ENCODE measurements around the gene FAM32A. TPM values are rescaled to one million over a fixed set of nuclear protein-coding genes. Genes with fewer than 3 reads are reported as not detected.

The FAM32A gene
- polyA plus RNA-seq, 4 donors: 82.3 to 205 (median 151) TPM

DNA sequence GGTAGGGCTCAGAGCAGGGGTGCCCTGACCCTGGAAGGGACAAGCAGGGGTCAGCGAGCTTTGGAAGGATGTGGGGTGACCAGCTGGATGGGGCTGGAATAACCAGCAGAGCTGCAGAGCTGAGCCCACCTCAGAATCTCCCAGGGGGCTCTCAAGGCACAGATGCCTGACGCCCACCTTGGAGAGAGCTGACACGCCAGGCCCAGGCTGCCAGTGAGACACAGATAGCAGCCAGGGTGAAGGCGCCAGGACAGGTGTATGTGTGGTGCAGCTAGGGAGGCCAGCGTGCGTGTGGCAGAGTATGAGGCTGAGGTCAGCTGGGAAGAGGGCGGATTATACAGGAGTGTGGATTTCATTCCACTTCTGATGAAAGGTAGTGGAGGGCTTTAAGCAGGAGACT lies 21.4 kb downstream of the FAM32A start:
- Histone ChIP-seq H3K27me3 (ENCODE audit: control insufficient read depth in 3 of 3, insufficient read depth in 3 of 3, low read length in 3 of 3) (no peaks in the 10 kb centered on the region), H3K36me3 (ENCODE audit: control insufficient read depth in 3 of 3, insufficient read depth in 2 of 3, low read depth in 1 of 3, low read length in 3 of 3) (peaks cover 15 to 80% (median 44%) of the 10 kb centered on the region in 3 donors), H3K27ac (ENCODE audit: low read depth in 1 of 3, low read length in 2 of 3) (no peak overlapping the region), H3K4me1 (ENCODE audit: control insufficient read depth in 3 of 3, insufficient read depth in 2 of 3, low read depth in 1 of 3, low read length in 2 of 3) (peaks cover 0 to under 1% (median 0%) of the 10 kb centered on the region in 3 donors), H3K4me3 (ENCODE audit: low read depth in 1 of 3, low read length in 3 of 3) (no peak overlapping the region), H3K9me3 (ENCODE audit: control insufficient read depth in 2 of 2, insufficient read depth in 1 of 2, low read depth in 1 of 2, low read length in 1 of 2) (peaks cover 0 to 3% of the 10 kb centered on the region in 2 donors)
- 93 to 95% (median 95%) methylated on average over 7 of the region's 7 CpGs for WGBS, 3 donors
- FAIRE-seq (no peak), DNase-seq (no peak)

DNA sequence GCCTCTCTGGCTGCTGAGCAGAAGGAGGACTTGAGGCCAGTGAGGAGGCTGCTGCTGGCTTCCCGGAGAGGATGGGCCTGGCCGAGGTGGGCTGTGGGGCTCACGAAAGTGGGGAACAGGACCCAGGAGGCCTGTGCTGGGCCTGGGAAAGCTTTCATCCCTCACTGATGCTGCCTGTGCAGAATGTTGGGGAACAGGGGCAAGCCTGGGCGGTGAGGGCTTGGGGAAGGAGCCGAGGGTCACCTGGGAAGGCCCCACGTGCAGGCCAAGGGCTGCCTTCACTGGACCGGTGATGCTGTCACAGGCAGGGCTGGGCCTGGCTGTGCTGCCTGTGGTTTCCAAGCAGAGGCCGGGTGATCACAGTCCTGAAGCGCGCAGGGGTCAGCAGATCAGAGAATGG lies 21.9 kb downstream of the FAM32A start:
- Histone ChIP-seq H3K27ac (ENCODE audit: low read depth in 1 of 3, low read length in 2 of 3) (no peak overlapping the region), H3K9me3 (ENCODE audit: control insufficient read depth in 2 of 2, insufficient read depth in 1 of 2, low read depth in 1 of 2, low read length in 1 of 2) (peaks cover 0 to 3% of the 10 kb centered on the region in 2 donors), H3K36me3 (ENCODE audit: control insufficient read depth in 3 of 3, insufficient read depth in 2 of 3, low read depth in 1 of 3, low read length in 3 of 3) (peaks cover 15 to 76% (median 44%) of the 10 kb centered on the region in 3 donors), H3K27me3 (ENCODE audit: control insufficient read depth in 3 of 3, insufficient read depth in 3 of 3, low read length in 3 of 3) (no peaks in the 10 kb centered on the region), H3K4me1 (ENCODE audit: control insufficient read depth in 3 of 3, insufficient read depth in 2 of 3, low read depth in 1 of 3, low read length in 2 of 3) (no peaks in the 10 kb centered on the region), H3K4me3 (ENCODE audit: low read depth in 1 of 3, low read length in 3 of 3) (no peak overlapping the region)
- FAIRE-seq (no peak), DNase-seq (no peak)
- WGBS, 3 donors: 92 to 95% (median 95%) methylated on average over 8 to 10 of the region's 10 CpGs

DNA sequence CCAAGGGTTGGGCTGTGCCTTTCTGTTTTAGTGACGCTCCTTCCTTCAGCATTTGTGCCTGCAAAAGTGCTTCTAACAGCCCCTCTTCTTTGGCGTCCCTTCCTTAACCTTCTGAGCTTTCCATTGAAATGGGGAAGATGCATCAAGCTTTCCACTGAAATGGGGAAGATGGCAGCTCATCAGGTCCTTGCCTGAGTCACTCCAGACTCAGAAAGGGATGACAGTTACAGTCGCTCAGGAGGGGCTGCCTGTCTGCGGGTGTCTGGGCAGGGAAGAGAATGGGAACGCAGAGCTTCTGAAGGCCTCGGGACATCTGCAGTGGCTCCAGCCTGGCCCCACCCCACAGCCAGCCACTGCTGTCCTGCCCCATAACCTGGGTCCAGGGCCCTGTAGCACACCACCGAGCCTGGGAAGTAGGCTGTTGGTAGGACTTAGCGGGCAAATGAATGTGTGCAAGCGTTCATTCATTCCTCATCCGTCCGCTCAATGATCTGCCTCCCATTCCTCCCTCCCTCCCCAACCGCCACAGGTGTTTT lies 22.3 kb downstream of the FAM32A start:
- peaks cover 0 to 3% of the 10 kb centered on the region in 2 donors for H3K9me3 ChIP-seq (ENCODE audit: control insufficient read depth in 2 of 2, insufficient read depth in 1 of 2, low read depth in 1 of 2, low read length in 1 of 2)
- H3K4me1 ChIP-seq (ENCODE audit: control insufficient read depth in 3 of 3, insufficient read depth in 2 of 3, low read depth in 1 of 3, low read length in 2 of 3): no peaks in the 10 kb centered on the region
- no peak overlapping the region for H3K27ac ChIP-seq (ENCODE audit: low read depth in 1 of 3, low read length in 2 of 3)
- H3K36me3 ChIP-seq (ENCODE audit: control insufficient read depth in 3 of 3, insufficient read depth in 2 of 3, low read depth in 1 of 3, low read length in 3 of 3): peaks cover 15 to 71% (median 39%) of the 10 kb centered on the region in 3 donors
- WGBS, 3 donors: 87 to 92% (median 92%) methylated on average over 12 of the region's 12 CpGs
- H3K4me3 ChIP-seq (ENCODE audit: low read depth in 1 of 3, low read length in 3 of 3): no peak overlapping the region
- DNase-seq (no peak), FAIRE-seq (no peak)
- H3K27me3 ChIP-seq (ENCODE audit: control insufficient read depth in 3 of 3, insufficient read depth in 3 of 3, low read length in 3 of 3): no peaks in the 10 kb centered on the region

DNA sequence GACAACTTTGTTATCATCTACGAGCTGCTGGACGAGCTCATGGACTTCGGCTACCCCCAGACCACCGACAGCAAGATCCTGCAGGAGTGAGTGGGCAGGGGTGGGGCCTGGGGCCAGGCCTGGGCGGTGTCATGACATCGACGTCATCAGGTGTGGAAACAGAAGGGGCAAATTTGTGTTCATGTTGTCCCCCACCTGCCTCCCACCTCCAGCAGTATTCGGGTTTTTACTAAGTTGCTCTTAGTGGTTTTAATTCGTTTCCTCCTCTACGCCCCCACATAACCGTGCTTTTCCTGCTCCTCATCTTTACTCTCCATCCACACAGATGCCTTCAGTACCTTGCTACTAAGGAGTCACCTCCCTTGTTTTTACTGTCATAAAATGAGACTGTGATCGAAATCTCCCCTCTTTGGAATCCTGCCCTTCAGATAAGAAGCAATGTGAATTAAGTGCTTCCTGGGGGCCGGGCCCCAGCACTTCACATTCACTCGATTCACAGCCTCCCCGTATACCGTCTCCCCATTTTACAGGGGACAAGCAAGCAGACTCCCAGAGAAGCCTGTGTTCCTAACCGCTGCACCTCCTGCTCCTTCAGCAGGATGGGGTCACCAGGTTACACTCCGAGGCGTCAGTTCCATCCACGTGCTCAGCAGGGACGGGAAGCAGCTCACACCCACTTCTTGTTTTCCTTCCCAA lies 23.0 kb downstream of the FAM32A start:
- no peaks in the 10 kb centered on the region for H3K27me3 ChIP-seq (ENCODE audit: control insufficient read depth in 3 of 3, insufficient read depth in 3 of 3, low read length in 3 of 3)
- 83 to 85% (median 85%) methylated on average over 21 of the region's 21 CpGs for WGBS, 3 donors
- H3K27ac ChIP-seq (ENCODE audit: low read depth in 1 of 3, low read length in 2 of 3): no peak overlapping the region
- DNase-seq: no peak
- H3K4me1 ChIP-seq (ENCODE audit: control insufficient read depth in 3 of 3, insufficient read depth in 2 of 3, low read depth in 1 of 3, low read length in 2 of 3): no peaks in the 10 kb centered on the region
- peaks cover 0 to 3% of the 10 kb centered on the region in 2 donors for H3K9me3 ChIP-seq (ENCODE audit: control insufficient read depth in 2 of 2, insufficient read depth in 1 of 2, low read depth in 1 of 2, low read length in 1 of 2)
- peaks cover 15 to 66% (median 39%) of the 10 kb centered on the region in 3 donors for H3K36me3 ChIP-seq (ENCODE audit: control insufficient read depth in 3 of 3, insufficient read depth in 2 of 3, low read depth in 1 of 3, low read length in 3 of 3)
- no peak for FAIRE-seq
- H3K4me3 ChIP-seq (ENCODE audit: low read depth in 1 of 3, low read length in 3 of 3): no peak overlapping the region

- H3K9me3 ChIP-seq (ENCODE audit: control insufficient read depth in 2 of 2, insufficient read depth in 1 of 2, low read depth in 1 of 2, low read length in 1 of 2): peaks cover 0 to 3% of the 10 kb centered on the region in 2 donors
- 91 to 95% (median 93%) methylated on average over 29 of the region's 29 CpGs for WGBS, 3 donors
- FAIRE-seq: no peak
- peaks cover 15 to 58% (median 36%) of the 10 kb centered on the region in 3 donors for H3K36me3 ChIP-seq (ENCODE audit: control insufficient read depth in 3 of 3, insufficient read depth in 2 of 3, low read depth in 1 of 3, low read length in 3 of 3)
- H3K27ac ChIP-seq (ENCODE audit: low read depth in 1 of 3, low read length in 2 of 3): no peak overlapping the region
- no peak overlapping the region for H3K4me3 ChIP-seq (ENCODE audit: low read depth in 1 of 3, low read length in 3 of 3)
- H3K27me3 ChIP-seq (ENCODE audit: control insufficient read depth in 3 of 3, insufficient read depth in 3 of 3, low read length in 3 of 3): no peaks in the 10 kb centered on the region
- no peak for DNase-seq
- H3K4me1 ChIP-seq (ENCODE audit: control insufficient read depth in 3 of 3, insufficient read depth in 2 of 3, low read depth in 1 of 3, low read length in 2 of 3): no peaks in the 10 kb centered on the region
Measured at GRCh38 chr19:16208847-16209665, 23.8 kb downstream of the FAM32A start.

GRCh38 chr19:16210168-16210567 lies 25.0 kb downstream of the FAM32A start:
- FAIRE-seq (no peak), DNase-seq (no peak)
- peaks cover 0 to 3% of the 10 kb centered on the region in 2 donors for H3K9me3 ChIP-seq (ENCODE audit: control insufficient read depth in 2 of 2, insufficient read depth in 1 of 2, low read depth in 1 of 2, low read length in 1 of 2)
- H3K4me3 ChIP-seq (ENCODE audit: low read depth in 1 of 3, low read length in 3 of 3): no peak overlapping the region
- H3K27ac ChIP-seq (ENCODE audit: low read depth in 1 of 3, low read length in 2 of 3): no peak overlapping the region
- no peaks in the 10 kb centered on the region for H3K27me3 ChIP-seq (ENCODE audit: control insufficient read depth in 3 of 3, insufficient read depth in 3 of 3, low read length in 3 of 3)
- peaks cover 15 to 52% (median 32%) of the 10 kb centered on the region in 3 donors for H3K36me3 ChIP-seq (ENCODE audit: control insufficient read depth in 3 of 3, insufficient read depth in 2 of 3, low read depth in 1 of 3, low read length in 3 of 3)
- H3K4me1 ChIP-seq (ENCODE audit: control insufficient read depth in 3 of 3, insufficient read depth in 2 of 3, low read depth in 1 of 3, low read length in 2 of 3): no peaks in the 10 kb centered on the region
- 89 to 92% (median 91%) methylated on average over 4 of the region's 4 CpGs for WGBS, 3 donors

GRCh38 chr19:16213076-16213475 lies 27.9 kb downstream of the FAM32A start:
- Histone ChIP-seq H3K27ac (ENCODE audit: low read depth in 1 of 3, low read length in 2 of 3) (no peak overlapping the region), H3K4me1 (ENCODE audit: control insufficient read depth in 3 of 3, insufficient read depth in 2 of 3, low read depth in 1 of 3, low read length in 2 of 3) (no peaks in the 10 kb centered on the region), H3K36me3 (ENCODE audit: control insufficient read depth in 3 of 3, insufficient read depth in 2 of 3, low read depth in 1 of 3, low read length in 3 of 3) (peaks cover 13 to 40% (median 23%) of the 10 kb centered on the region in 3 donors), H3K27me3 (ENCODE audit: control insufficient read depth in 3 of 3, insufficient read depth in 3 of 3, low read length in 3 of 3) (no peaks in the 10 kb centered on the region), H3K9me3 (ENCODE audit: control insufficient read depth in 2 of 2, insufficient read depth in 1 of 2, low read depth in 1 of 2, low read length in 1 of 2) (peaks cover 0 to 4% of the 10 kb centered on the region in 2 donors), H3K4me3 (ENCODE audit: low read depth in 1 of 3, low read length in 3 of 3) (no peak overlapping the region)
- DNase-seq (no peak), FAIRE-seq (no peak)

DNA sequence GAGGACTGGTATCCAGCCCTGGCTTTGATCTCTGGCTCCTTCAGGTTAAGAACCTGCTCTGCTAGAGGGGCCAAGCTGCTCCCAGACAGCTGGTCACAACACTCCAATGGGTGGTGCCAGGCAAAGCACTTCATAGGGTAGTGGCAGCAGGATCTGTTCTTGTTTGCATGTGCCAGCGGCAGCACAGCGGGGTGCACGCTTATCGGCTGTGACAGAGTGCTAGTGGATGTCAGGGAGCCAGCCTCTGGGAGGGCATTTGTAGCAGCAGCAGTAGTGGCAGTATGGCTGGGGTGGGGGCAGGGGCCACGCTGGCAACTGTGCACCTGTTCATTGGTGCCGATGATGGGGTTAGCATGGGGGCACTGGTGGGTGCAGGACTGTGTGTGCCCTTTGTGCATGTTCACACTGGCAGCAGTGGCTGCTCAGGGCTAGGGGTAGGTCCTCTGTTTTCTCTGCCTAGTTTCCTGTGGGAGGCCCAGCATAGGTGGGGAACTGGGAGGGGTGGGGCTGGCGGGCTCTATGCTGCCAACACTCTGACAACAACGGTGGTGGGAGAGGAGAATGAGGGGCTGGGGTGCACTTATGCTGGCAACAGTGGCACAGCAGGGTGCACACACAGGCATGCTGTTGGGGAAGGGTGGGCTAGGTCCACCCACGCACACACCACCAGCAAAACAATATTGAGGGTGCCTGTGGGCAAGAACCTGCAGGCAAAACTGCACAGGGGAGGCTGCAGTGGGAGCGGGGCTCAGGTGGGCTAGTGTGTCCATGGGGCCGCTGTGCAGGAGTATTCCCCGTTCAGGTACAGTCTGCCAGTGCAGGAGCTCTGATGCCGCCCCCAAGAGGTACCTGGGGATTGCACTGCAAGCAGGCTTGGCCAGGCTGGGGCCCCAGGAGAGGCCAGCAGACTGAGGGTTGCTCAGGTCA lies 31.8 kb downstream of the FAM32A start:
- Histone ChIP-seq H3K36me3 (ENCODE audit: control insufficient read depth in 3 of 3, insufficient read depth in 2 of 3, low read depth in 1 of 3, low read length in 3 of 3) (peaks cover 2 to 38% (median 18%) of the 10 kb centered on the region in 3 donors), H3K27ac (ENCODE audit: low read depth in 1 of 3, low read length in 2 of 3) (no peak overlapping the region), H3K27me3 (ENCODE audit: control insufficient read depth in 3 of 3, insufficient read depth in 3 of 3, low read length in 3 of 3) (no peaks in the 10 kb centered on the region), H3K9me3 (ENCODE audit: control insufficient read depth in 2 of 2, insufficient read depth in 1 of 2, low read depth in 1 of 2, low read length in 1 of 2) (peaks cover 0 to 31% of the 10 kb centered on the region in 2 donors), H3K4me3 (ENCODE audit: low read depth in 1 of 3, low read length in 3 of 3) (no peak overlapping the region), H3K4me1 (ENCODE audit: control insufficient read depth in 3 of 3, insufficient read depth in 2 of 3, low read depth in 1 of 3, low read length in 2 of 3) (no peaks in the 10 kb centered on the region)
- WGBS, 3 donors: 85 to 91% (median 89%) methylated on average over 13 of the region's 13 CpGs
- DNase-seq (no peak), FAIRE-seq (no peak)

Data from small intestine (tissue), 7 donors.